ENCODE results near the gene RTN4IP1. TPM values are rescaled to one million over a fixed set of nuclear protein-coding genes. Genes with fewer than 3 reads are reported as not detected.

Gene RTN4IP1
- total and polyA plus RNA-seq, 9 of the 15 experiments (the other 6 are each of a cell fraction or from before 2014, with no cell fraction given) = 17.9 to 46.0 (median 22.2) TPM

DNA sequence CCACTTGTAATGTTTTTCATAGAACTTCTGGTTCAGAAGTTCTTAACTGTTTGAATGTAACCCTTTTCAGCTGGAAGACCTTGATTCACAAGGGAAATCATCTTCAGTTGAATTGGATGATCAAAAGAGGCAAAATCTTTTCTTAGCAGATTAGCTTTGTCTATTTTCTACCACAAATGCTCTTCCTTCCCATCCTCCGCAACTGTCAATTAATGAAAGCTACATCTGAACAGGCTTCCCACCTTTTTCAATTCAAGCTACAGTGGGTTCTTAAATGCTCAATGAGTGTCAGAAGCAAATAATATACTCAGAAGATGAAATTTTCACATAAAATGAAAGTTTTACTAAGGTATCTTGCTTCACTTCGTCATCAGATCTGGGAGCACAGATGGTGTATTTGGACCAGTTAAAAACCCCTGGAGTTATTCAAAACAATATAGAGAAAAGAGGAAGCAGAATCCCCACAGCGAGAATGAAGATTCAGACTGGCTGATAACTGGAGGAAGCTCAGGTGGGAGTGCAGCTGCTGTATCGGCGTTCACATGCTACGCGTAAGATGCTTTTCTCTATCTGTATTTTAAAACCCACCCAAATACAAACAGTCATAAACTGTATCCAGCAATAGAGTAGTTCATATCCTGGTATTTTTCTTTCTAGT is 19.5 kb upstream of the RTN4IP1 start:
- CTCF ChIA-PET (ENCODE audit: low intra/inter-chr PET ratio) = no interaction called here
- ATAC-seq (no peak; the same call in 2 of the 3 replicates), FAIRE-seq (peak; percentile 23), DNase-seq (ENCODE audit: extremely low read depth in 1 of 4, low spot score in 3 of 4) (no peak)
- 41% methylated on average over 7 of the region's 7 CpGs for WGBS (ENCODE audit: insufficient coverage, low coverage, missing lambda C conversion rate)
- intact Hi-C loops (cut with micrococcal nuclease) = no loop called here
- H4K20me1 ChIP-seq (replicated peaks; ENCODE audit: control insufficient read depth, insufficient read depth, low read length) = no peaks in the 10 kb centered on the region
- no peaks in the 10 kb centered on the region for H3K27me3 ChIP-seq (ENCODE audit: control insufficient read depth in 2 of 2, insufficient read depth in 2 of 2, low read length in 2 of 2)
- no peaks in the 10 kb centered on the region for H3K4me1 ChIP-seq (replicated peaks in 1 of 2; ENCODE audit: control insufficient read depth in 2 of 2, insufficient read depth in 2 of 2, low read length in 2 of 2)
- BruUV-seq (replicated peaks) = no TSS peak
- H2AFZ ChIP-seq (ENCODE audit: low read depth, low read length) = no peak overlapping the region
- H3K27ac ChIP-seq (ENCODE audit: extremely low read depth, low read depth, low read length) = no peak overlapping the region
- H3K79me2 ChIP-seq (ENCODE audit: control insufficient read depth, insufficient read depth, low read length) = no peaks in the 10 kb centered on the region
- H3K4me3 ChIP-seq = no peak overlapping the region
- in situ Hi-C loops (cut with MboI) = no loop called here
- no peak overlapping the region for H3K4me2 ChIP-seq (ENCODE audit: insufficient read depth, low read length)
- TF ChIP-seq, protein P1, sequence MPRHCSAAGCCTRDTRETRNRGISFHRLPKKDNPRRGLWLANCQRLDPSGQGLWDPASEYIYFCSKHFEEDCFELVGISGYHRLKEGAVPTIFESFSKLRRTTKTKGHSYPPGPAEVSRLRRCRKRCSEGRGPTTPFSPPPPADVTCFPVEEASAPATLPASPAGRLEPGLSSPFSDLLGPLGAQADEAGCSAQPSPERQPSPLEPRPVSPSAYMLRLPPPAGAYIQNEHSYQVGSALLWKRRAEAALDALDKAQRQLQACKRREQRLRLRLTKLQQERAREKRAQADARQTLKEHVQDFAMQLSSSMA (CRISPR knock-in tag; IDR thresholded peaks at IDR 0.05) = no peak
- TF ChIP-seq HDAC3 (IDR thresholded peaks at IDR 0.05; ENCODE audit: borderline replicate concordance, partially characterized antibody) (no peak), HIVEP1 (CRISPR knock-in tag; IDR thresholded peaks at IDR 0.05) (no peak), SPI1 (IDR thresholded peaks at IDR 0.05; ENCODE audit: borderline replicate concordance, low read depth, low read length) (peak; percentile 31; the same call in 1 of the 2 replicates), RBFOX2 (IDR thresholded peaks at IDR 0.05; ENCODE audit: low read depth, low read length) (no peak), ILK (tag; IDR thresholded peaks at IDR 0.05; ENCODE audit: borderline replicate concordance, low read depth) (no peak), POLR3A (IDR thresholded peaks at IDR 0.05; ENCODE audit: borderline replicate concordance, extremely low read depth, insufficient read depth, insufficient read length) (no peak)
- no peaks in the 10 kb centered on the region for H3K9me1 ChIP-seq (ENCODE audit: control insufficient read depth, insufficient read depth, low read length)
- POLR2A ChIA-PET = interaction anchor here (0.7 to 1.5 kb wide), 3 partner anchors 12 to 297 kb away, joined by 3 to 4 read pairs (median 3); no protein-coding TSS in a partner anchor
- H3K36me3 ChIP-seq (ENCODE audit: control insufficient read depth, insufficient read depth, low read length) = peaks cover 78% of the 10 kb centered on the region
- H3K9me3 ChIP-seq (replicated peaks; ENCODE audit: control insufficient read depth, insufficient read depth, low read depth, low read length) = no peaks in the 10 kb centered on the region; the same call in 1 of the 2 replicates
- no peak overlapping the region for H3K9ac ChIP-seq (ENCODE audit: insufficient read depth in 1 of 2, low read depth in 2 of 2, low read length in 2 of 2)

All from K562 (cell line).